GM12875 (cell line): Measurements from ENCODE around the gene AGAP1.

ENCODE experiments used
- H3K4me3 ChIP-seq: one replicate; pipeline ENCODE4 v1.5.1; 2011; ENCODE audit warnings: low read depth, low read length, control low read depth
- TF ChIP-seq, protein P1 (sequence below): IDR thresholded peaks from 2 replicates; pipeline ENCODE4 v1.5.1; 2011; ENCODE audit warnings: low read depth, mild to moderate bottlenecking, control low read depth, inconsistent platforms, low read length, moderate library complexity, borderline replicate concordance; ENCODE audit not compliant: insufficient read depth

Gene AGAP1

DNA sequence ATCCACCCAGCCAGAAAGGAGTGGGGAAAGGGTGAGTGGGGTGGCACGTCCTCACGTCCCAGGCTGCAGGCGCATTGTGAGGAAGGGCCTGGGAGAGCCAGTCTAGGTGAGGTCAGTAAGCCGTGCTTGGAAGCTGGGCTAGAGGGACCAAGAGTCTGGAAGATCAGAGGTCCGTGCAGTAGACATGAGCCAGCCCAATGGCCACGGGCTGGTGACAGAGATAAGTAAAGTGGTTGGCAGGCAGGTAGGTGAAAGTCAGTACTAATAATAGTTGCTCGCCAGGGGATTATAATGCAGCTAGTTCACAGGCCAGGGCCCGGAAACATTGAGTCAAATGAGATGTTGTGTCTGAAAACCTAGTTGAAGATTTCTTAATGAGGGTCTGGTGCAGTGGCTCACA lies 541.1 kb downstream of the AGAP1 start:
- TF ChIP-seq, protein P1, sequence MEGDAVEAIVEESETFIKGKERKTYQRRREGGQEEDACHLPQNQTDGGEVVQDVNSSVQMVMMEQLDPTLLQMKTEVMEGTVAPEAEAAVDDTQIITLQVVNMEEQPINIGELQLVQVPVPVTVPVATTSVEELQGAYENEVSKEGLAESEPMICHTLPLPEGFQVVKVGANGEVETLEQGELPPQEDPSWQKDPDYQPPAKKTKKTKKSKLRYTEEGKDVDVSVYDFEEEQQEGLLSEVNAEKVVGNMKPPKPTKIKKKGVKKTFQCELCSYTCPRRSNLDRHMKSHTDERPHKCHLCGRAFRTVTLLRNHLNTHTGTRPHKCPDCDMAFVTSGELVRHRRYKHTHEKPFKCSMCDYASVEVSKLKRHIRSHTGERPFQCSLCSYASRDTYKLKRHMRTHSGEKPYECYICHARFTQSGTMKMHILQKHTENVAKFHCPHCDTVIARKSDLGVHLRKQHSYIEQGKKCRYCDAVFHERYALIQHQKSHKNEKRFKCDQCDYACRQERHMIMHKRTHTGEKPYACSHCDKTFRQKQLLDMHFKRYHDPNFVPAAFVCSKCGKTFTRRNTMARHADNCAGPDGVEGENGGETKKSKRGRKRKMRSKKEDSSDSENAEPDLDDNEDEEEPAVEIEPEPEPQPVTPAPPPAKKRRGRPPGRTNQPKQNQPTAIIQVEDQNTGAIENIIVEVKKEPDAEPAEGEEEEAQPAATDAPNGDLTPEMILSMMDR = no peak
- H3K4me3 ChIP-seq = no peak overlapping the region

DNA sequence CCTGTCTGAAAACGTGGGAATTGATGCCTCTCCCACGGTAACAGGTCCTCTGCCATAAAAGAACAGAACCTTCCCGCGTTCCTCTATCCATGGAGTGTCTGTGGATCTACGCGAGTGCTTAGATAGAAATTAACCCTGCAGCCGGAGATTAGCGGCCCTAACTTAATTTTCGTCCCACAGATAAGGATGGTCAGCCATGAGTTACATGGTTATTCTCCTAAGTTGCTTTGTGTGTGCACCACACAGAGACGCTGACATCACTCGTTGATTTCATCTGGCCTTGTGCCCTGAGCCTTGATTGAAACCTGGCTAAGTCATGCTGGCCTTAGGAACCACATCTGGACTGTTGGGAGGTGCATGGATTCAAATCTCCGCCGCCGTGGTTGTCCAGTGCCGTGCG lies 542.2 kb downstream of the AGAP1 start:
- H3K4me3 ChIP-seq = no peak overlapping the region
- TF ChIP-seq, protein P1 = no peak

DNA sequence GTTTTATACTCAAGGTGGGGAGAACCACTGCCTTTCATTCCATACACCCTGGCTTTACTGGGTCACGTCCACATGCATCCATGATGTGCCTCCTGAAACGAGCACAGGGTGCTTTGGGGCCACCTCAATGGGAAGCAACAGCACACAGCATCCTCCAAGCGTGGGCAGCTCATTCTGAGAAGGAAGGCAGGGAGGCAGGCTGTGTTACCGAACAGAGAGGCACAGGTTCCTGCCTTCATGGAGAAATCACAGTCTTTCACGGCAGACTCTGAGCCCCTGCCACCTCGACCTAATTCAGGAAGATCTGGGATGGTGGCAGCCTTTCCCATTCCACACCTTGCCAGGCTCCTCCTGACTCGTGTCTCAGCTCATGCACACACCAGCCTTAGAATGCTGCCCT lies 544.3 kb downstream of the AGAP1 start:
- H3K4me3 ChIP-seq = no peak overlapping the region
- TF ChIP-seq, protein P1 = no peak

DNA sequence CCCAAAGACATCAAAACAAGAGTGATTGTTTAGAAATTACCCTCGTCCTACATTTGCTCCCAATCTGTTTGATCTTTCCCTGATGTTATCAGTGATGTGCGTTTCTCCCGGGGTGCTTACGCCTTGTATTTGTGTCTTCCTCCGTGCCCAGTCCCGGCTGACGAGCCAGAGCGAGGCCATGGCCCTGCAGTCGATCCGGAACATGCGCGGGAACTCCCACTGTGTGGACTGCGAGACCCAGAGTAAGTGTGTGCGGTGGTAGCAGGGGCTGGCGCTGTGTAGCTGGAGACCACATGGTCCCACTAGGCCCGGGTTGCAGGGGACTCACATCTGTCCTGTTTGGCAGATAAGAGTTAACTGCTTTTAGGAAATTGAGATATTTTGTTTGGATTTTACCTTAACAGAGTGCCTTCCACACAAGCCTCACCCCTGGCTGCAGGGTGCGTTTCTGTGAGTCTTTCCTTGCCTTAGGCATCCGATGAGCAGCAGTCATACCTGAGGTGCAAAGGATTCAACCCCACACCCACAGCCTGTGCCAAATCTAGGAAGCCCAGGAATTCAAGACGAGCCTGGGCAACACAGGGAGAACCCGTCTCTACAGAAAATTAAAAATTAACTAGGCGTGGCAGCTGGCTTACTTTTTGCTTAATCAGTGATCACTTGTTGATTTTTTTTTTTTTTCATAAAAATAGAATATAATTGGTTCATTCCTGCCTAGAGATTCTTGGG lies 546.9 kb downstream of the AGAP1 start:
- TF ChIP-seq, protein P1 = no peak
- no peak overlapping the region for H3K4me3 ChIP-seq

DNA sequence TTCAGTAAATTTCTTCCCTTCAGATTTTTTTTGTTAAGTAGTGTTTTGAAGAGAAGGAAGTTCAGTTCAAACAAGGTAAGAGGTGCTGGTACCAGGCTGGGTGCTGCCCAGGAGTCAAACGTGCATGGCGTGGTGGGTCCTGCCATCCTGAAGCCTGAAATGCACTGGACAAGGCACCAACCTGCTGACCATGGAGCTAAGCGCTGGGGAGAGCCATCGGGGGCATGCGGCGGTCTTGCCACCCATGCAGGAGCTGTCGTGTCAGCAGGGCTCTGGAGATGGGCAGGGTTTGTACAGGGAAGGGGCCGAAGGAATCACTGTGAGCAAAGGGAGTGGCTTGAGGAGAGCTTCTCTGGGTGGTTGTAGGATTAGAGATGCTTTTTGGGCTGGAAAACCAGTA lies 547.8 kb downstream of the AGAP1 start:
- no peak overlapping the region for H3K4me3 ChIP-seq
- TF ChIP-seq, protein P1 = no peak

DNA sequence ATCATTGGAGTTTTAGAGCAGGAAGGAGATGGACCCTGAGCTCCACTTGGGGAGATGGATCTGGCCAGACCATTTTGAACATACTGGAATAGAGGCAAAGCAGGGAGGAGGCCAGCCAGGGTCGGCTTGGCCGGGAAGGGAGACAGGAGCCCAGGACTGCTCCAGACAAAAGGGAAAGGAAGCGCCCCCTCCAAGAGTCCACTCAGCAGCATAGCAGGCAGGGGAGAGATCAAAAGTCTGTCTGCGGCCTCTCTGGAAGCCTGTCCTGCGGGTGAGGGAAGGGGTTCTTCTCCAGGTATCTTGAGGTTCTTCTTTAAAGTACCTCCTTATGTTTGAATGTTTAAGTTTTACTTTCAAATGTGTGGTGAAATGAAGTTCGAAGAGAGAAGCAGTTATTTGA lies 548.2 kb downstream of the AGAP1 start:
- TF ChIP-seq, protein P1 = no peak
- H3K4me3 ChIP-seq = no peak overlapping the region

DNA sequence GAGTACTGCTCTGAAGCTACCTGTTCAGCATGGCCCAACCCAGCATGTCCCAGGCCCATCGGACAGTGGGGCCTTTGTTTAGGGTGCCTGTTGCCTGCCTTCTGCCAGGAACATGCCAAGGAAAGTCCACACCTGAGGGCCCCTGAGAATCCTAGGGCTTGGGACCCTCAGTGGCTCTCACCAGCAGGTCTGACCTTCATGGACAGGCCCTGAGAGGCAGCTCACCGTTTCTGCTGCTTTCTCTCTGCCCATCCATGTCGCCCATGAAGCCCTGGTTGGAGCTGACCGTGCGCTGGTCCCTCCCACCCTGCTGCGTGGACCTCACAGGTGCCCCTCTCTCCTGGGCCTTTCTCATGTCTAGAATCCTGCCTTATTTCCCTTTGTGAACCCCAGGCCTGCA lies 550.3 kb downstream of the AGAP1 start:
- H3K4me3 ChIP-seq = no peak overlapping the region
- TF ChIP-seq, protein P1 = no peak
